ENCODE results near the gene LRRC52.

Gene LRRC52

GRCh38 chr1:165537356-165538109 is 6.3 kb upstream of the LRRC52 start:
- DNase-seq = peak in 7 of 56 donors; percentile 3 to 42 (median 8)

- no peak for DNase-seq
Observed at GRCh38 chr1:165539306-165539705, 4.5 kb upstream of the LRRC52 start.

GRCh38 chr1:165539908-165540307 is 3.9 kb upstream of the LRRC52 start:
- DNase-seq = no peak

GRCh38 chr1:165542015-165542631 is 1.7 kb upstream of the LRRC52 start:
- no peak for DNase-seq

GRCh38 chr1:165542647-165543046 is 1.2 kb upstream of the LRRC52 start:
- no peak for DNase-seq

- DNase-seq = no peak
Observed at GRCh38 chr1:165544996-165545395, 1.2 kb downstream of the LRRC52 start.

GRCh38 chr1:165545974-165546373 is 2.2 kb downstream of the LRRC52 start:
- no peak for DNase-seq

GRCh38 chr1:165549973-165550372 is 6.2 kb downstream of the LRRC52 start:
- DNase-seq = no peak

GRCh38 chr1:165551469-165551868 is 7.7 kb downstream of the LRRC52 start:
- no peak for DNase-seq

- DNase-seq = peak in 1 of 56 donors; percentile 5
Observed at GRCh38 chr1:165560883-165561656, 17.3 kb downstream of the LRRC52 start.

GRCh38 chr1:165562571-165562970 is 18.8 kb downstream of the LRRC52 start:
- DNase-seq = no peak

GRCh38 chr1:165563551-165563950 is 19.8 kb downstream of the LRRC52 start:
- no peak for DNase-seq

- no peak for DNase-seq
Observed at GRCh38 chr1:165564561-165564960, 20.8 kb downstream of the LRRC52 start.

- DNase-seq = no peak
Observed at GRCh38 chr1:165565751-165566490, 22.1 kb downstream of the LRRC52 start.

- no peak for DNase-seq
Observed at GRCh38 chr1:165570078-165570477, 26.3 kb downstream of the LRRC52 start.

GRCh38 chr1:165573787-165574186 is 30.0 kb downstream of the LRRC52 start:
- no peak for DNase-seq

- no peak for DNase-seq
Observed at GRCh38 chr1:165574295-165574694, 30.5 kb downstream of the LRRC52 start.

GRCh38 chr1:165575468-165576099 is 31.8 kb downstream of the LRRC52 start:
- DNase-seq = no peak

GRCh38 chr1:165576536-165576935 is 32.7 kb downstream of the LRRC52 start:
- no peak for DNase-seq

GRCh38 chr1:165577707-165578106 is 33.9 kb downstream of the LRRC52 start:
- no peak for DNase-seq
